ENCODE results near the gene SEMA5A. TPM values are rescaled to one million over a fixed set of nuclear protein-coding genes. Genes with fewer than 3 reads are reported as not detected.

Gene SEMA5A
- polyA plus RNA-seq, 1 donor (not counting 4 experiments of a cell fraction or from before 2014, with no cell fraction given): 0.16 TPM

- Histone ChIP-seq H3K27me3 (ENCODE audit: control insufficient read depth, extremely low read depth, insufficient read depth, low read length) (no peaks in the 10 kb centered on the region), H3K27ac (ENCODE audit: control insufficient read depth, insufficient read depth, low read length) (no peak overlapping the region), H3K79me2 (ENCODE audit: control insufficient read depth, insufficient read depth, low read length) (no peaks in the 10 kb centered on the region), H3K36me3 (ENCODE audit: control insufficient read depth in 2 of 2, extremely low read depth in 1 of 2, insufficient read depth in 2 of 2, low read length in 2 of 2) (no peaks in the 10 kb centered on the region), H3K9ac (ENCODE audit: control insufficient read depth, extremely low read depth, insufficient read depth, low read length) (no peak overlapping the region), H3K4me3 (ENCODE audit: control insufficient read depth in 2 of 3, extremely low read depth in 1 of 3, insufficient read depth in 2 of 3, low read depth in 1 of 3, low read length in 3 of 3) (no peak overlapping the region), H2AFZ (ENCODE audit: control insufficient read depth, low read length) (no peak overlapping the region), H3K4me1 (ENCODE audit: control insufficient read depth, extremely low read depth, insufficient read depth, low read length) (no peaks in the 10 kb centered on the region), H3K9me1 (ENCODE audit: control insufficient read depth, extremely low read depth, insufficient read depth, low read length) (no peaks in the 10 kb centered on the region), H4K20me1 (ENCODE audit: control insufficient read depth, extremely low read depth, insufficient read depth, low read length) (no peaks in the 10 kb centered on the region), H3K9me3 (ENCODE audit: control insufficient read depth, low read depth, low read length) (no peaks in the 10 kb centered on the region), H3K4me2 (ENCODE audit: control insufficient read depth, extremely low read depth, insufficient read depth, low read depth, low read length) (no peak overlapping the region)
- DNase-seq (ENCODE audit: low read depth, low spot score) (no peak), FAIRE-seq (no peak)
- dilution Hi-C loops (cut with MboI; ENCODE audit: extremely low pct_ligation_motif_present, low sequenced_read_pairs): no loop called here
- no peak for TF ChIP-seq CTCF (optimal IDR thresholded peaks at IDR 0.05 in 1 of 3, IDR thresholded peaks at IDR 0.05 in 1 of 3, conservative IDR thresholded peaks at IDR 0.05 in 1 of 3; ENCODE audit: extremely low read depth in 1 of 3, insufficient read depth in 2 of 3, low read length in 3 of 3)
- no peak for TF ChIP-seq EZH2 (IDR thresholded peaks at IDR 0.05; ENCODE audit: low read length)
Observed at GRCh38 chr5:9316041-9316440, 229.8 kb downstream of the SEMA5A start.

DNA sequence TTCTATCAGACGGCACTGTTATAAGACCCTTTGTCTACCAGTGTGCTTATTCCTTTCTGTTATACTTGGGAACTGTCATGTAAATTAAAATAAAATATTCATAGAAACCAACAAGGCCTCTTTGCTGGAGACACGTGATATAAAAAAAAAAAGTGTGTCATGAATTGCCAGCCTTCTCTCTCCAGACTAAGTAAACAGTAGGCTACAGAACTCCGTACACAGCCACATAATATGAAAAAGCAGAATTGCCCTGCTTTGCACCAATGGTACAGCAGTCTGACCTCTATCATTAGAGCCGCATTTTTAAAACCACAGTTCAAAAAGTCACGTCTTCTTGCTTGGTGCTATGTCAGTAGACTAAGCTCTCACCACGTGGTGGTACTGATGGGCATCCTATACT is 231.3 kb downstream of the SEMA5A start:
- H3K9me3 ChIP-seq (ENCODE audit: control insufficient read depth, low read depth, low read length): no peaks in the 10 kb centered on the region
- H3K9ac ChIP-seq (ENCODE audit: control insufficient read depth, extremely low read depth, insufficient read depth, low read length): no peak overlapping the region
- no peak for TF ChIP-seq CTCF (optimal IDR thresholded peaks at IDR 0.05 in 1 of 3, IDR thresholded peaks at IDR 0.05 in 1 of 3, conservative IDR thresholded peaks at IDR 0.05 in 1 of 3; ENCODE audit: extremely low read depth in 1 of 3, insufficient read depth in 2 of 3, low read length in 3 of 3)
- TF ChIP-seq EZH2 (IDR thresholded peaks at IDR 0.05; ENCODE audit: low read length): no peak
- FAIRE-seq (no peak), DNase-seq (ENCODE audit: low read depth, low spot score) (no peak)
- dilution Hi-C loops (cut with MboI; ENCODE audit: extremely low pct_ligation_motif_present, low sequenced_read_pairs): no loop called here
- H4K20me1 ChIP-seq (ENCODE audit: control insufficient read depth, extremely low read depth, insufficient read depth, low read length): no peaks in the 10 kb centered on the region
- no peak overlapping the region for H3K4me3 ChIP-seq (ENCODE audit: control insufficient read depth in 2 of 3, extremely low read depth in 1 of 3, insufficient read depth in 2 of 3, low read depth in 1 of 3, low read length in 3 of 3)
- H3K9me1 ChIP-seq (ENCODE audit: control insufficient read depth, extremely low read depth, insufficient read depth, low read length): no peaks in the 10 kb centered on the region
- no peaks in the 10 kb centered on the region for H3K4me1 ChIP-seq (ENCODE audit: control insufficient read depth, extremely low read depth, insufficient read depth, low read length)
- no peak overlapping the region for H3K4me2 ChIP-seq (ENCODE audit: control insufficient read depth, extremely low read depth, insufficient read depth, low read depth, low read length)
- no peaks in the 10 kb centered on the region for H3K27me3 ChIP-seq (ENCODE audit: control insufficient read depth, extremely low read depth, insufficient read depth, low read length)
- no peak overlapping the region for H2AFZ ChIP-seq (ENCODE audit: control insufficient read depth, low read length)
- no peaks in the 10 kb centered on the region for H3K79me2 ChIP-seq (ENCODE audit: control insufficient read depth, insufficient read depth, low read length)
- H3K27ac ChIP-seq (ENCODE audit: control insufficient read depth, insufficient read depth, low read length): no peak overlapping the region
- H3K36me3 ChIP-seq (ENCODE audit: control insufficient read depth in 2 of 2, extremely low read depth in 1 of 2, insufficient read depth in 2 of 2, low read length in 2 of 2): no peaks in the 10 kb centered on the region

All from keratinocyte (primary cell).